ENCODE measurements around the gene SLC38A5.
A peak's percentile ranks its signal among the peaks of the same experiment; 100 is the strongest.

Gene SLC38A5

GRCh38 chrX:48507246-48507645, 37.2 kb upstream of the SLC38A5 start:
- no peak overlapping the region for H3K4me3 ChIP-seq (ENCODE audit: low read depth, low read length)
- in situ Hi-C loops (cut with HindIII; ENCODE audit: low sequenced_read_pairs), result no loop called here
- TF ChIP-seq CTCF (IDR thresholded peaks at IDR 0.05; ENCODE audit: low read depth, low read length, missing control alignments), result no peak
- DNase-seq (ENCODE audit: low read depth), result no peak

- no peak overlapping the region for H3K4me3 ChIP-seq (ENCODE audit: low read depth, low read length)
- in situ Hi-C loops (cut with HindIII; ENCODE audit: low sequenced_read_pairs), result no loop called here
- TF ChIP-seq CTCF (IDR thresholded peaks at IDR 0.05; ENCODE audit: low read depth, low read length, missing control alignments), result no peak
- DNase-seq (ENCODE audit: low read depth), result no peak
Observed at GRCh38 chrX:48505481-48505880, 35.4 kb upstream of the SLC38A5 start.

- no peak for TF ChIP-seq CTCF (IDR thresholded peaks at IDR 0.05; ENCODE audit: low read depth, low read length, missing control alignments)
- DNase-seq (ENCODE audit: low read depth), result no peak
- H3K4me3 ChIP-seq (ENCODE audit: low read depth, low read length), result no peak overlapping the region
- in situ Hi-C loops (cut with HindIII; ENCODE audit: low sequenced_read_pairs), result no loop called here
Observed at GRCh38 chrX:48504261-48504660, 34.2 kb upstream of the SLC38A5 start.

- TF ChIP-seq CTCF (IDR thresholded peaks at IDR 0.05; ENCODE audit: low read depth, low read length, missing control alignments), result no peak
- in situ Hi-C loops (cut with HindIII; ENCODE audit: low sequenced_read_pairs), result no loop called here
- no peak overlapping the region for H3K4me3 ChIP-seq (ENCODE audit: low read depth, low read length)
- peak; percentile 24 for DNase-seq (ENCODE audit: low read depth)
Observed at GRCh38 chrX:48498374-48498809, 28.3 kb upstream of the SLC38A5 start.

- no peak for DNase-seq (ENCODE audit: low read depth)
- TF ChIP-seq CTCF (IDR thresholded peaks at IDR 0.05; ENCODE audit: low read depth, low read length, missing control alignments), result no peak
- no peak overlapping the region for H3K4me3 ChIP-seq (ENCODE audit: low read depth, low read length)
- in situ Hi-C loops (cut with HindIII; ENCODE audit: low sequenced_read_pairs), result no loop called here
Observed at GRCh38 chrX:48497871-48498270, 27.8 kb upstream of the SLC38A5 start.

- TF ChIP-seq CTCF (IDR thresholded peaks at IDR 0.05; ENCODE audit: low read depth, low read length, missing control alignments), result no peak
- in situ Hi-C loops (cut with HindIII; ENCODE audit: low sequenced_read_pairs), result no loop called here
- no peak for DNase-seq (ENCODE audit: low read depth)
Observed at GRCh38 chrX:48496660-48497059, 26.6 kb upstream of the SLC38A5 start.

GRCh38 chrX:48493890-48494364, 23.9 kb upstream of the SLC38A5 start:
- no peak overlapping the region for H3K4me3 ChIP-seq (ENCODE audit: low read depth, low read length)
- in situ Hi-C loops (cut with HindIII; ENCODE audit: low sequenced_read_pairs), result no loop called here
- DNase-seq (ENCODE audit: low read depth), result no peak
- peak; percentile 37 for TF ChIP-seq CTCF (IDR thresholded peaks at IDR 0.05; ENCODE audit: low read depth, low read length, missing control alignments)

More at GRCh38 chrX:48496660-48497059, 26.6 kb upstream of the SLC38A5 start:
- no peak overlapping the region for H3K4me3 ChIP-seq (ENCODE audit: low read depth, low read length)

All from astrocyte of the cerebellum (primary cell).